ENCODE measurements around the gene NEUROD2.

DNA sequence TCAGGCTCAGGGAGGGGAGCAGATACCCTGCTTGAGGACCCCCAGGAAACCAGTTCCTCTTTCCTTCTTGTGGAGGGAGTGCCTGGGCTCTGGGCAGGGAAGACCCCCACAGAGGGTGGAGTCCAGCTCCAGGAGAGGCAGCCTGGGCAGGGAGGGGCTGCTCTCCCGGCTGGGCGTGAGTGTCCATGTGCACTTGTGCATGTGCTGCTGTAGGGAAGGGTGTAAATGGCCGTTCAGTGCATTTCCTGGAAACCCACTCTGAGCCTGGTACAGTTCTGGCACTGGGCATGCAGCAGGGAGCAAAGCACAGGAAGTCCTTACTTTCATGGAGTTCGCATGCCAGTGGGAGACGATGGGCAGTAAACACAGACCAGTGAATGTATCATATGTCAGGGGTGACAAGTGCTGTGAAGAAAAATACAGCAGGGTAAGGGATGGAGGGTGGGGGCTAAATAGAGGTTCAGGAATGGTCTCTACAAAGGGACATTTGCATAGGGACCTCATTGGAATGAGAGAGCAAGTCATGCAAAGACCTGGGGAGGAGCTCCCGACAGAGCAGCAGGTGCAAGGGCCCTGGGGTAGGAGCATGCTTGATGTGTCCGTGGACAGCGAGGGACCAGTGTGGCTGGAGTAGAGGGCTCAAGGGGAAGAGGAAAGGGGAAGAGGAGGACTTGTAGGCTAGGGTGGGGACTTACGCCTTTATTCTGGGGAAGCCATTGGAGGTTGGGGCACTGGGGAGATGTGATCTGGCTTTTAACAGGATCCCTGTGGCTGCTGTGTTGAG, 34.8 kb upstream of the NEUROD2 start:
- TF ChIP-seq, protein P1, sequence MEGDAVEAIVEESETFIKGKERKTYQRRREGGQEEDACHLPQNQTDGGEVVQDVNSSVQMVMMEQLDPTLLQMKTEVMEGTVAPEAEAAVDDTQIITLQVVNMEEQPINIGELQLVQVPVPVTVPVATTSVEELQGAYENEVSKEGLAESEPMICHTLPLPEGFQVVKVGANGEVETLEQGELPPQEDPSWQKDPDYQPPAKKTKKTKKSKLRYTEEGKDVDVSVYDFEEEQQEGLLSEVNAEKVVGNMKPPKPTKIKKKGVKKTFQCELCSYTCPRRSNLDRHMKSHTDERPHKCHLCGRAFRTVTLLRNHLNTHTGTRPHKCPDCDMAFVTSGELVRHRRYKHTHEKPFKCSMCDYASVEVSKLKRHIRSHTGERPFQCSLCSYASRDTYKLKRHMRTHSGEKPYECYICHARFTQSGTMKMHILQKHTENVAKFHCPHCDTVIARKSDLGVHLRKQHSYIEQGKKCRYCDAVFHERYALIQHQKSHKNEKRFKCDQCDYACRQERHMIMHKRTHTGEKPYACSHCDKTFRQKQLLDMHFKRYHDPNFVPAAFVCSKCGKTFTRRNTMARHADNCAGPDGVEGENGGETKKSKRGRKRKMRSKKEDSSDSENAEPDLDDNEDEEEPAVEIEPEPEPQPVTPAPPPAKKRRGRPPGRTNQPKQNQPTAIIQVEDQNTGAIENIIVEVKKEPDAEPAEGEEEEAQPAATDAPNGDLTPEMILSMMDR (conservative IDR thresholded peaks at IDR 0.05; ENCODE audit: low read depth, low read length), result no peak
- TF ChIP-seq EZH2 (IDR thresholded peaks at IDR 0.05; ENCODE audit: low read length, unreplicated experiment) (no peak), EZH2phosphoT487 (IDR thresholded peaks at IDR 0.05; ENCODE audit: borderline replicate concordance, low read length) (no peak)

Data from PC-3 (cell line).